Ishikawa (cell line): Measurements from ENCODE around the gene KDM2B.

Experiments
- CEBPB ChIP-seq: IDR thresholded peaks from 2 replicates; pipeline ENCODE4 v1.6.1; 2012
- CREB1 ChIP-seq: IDR thresholded peaks from 2 replicates; pipeline ENCODE4 v1.6.1; 2012; ENCODE audit warnings: low read depth
- EGR1 ChIP-seq: IDR thresholded peaks from 2 replicates; pipeline ENCODE4 v1.6.1; 2012
- EP300 ChIP-seq: IDR thresholded peaks from 2 replicates; pipeline ENCODE4 v1.6.1; 2012; ENCODE audit warnings: borderline replicate concordance
- FOXM1 ChIP-seq: IDR thresholded peaks from 2 replicates; pipeline ENCODE4 v1.6.1; 2012; ENCODE audit warnings: low read depth, borderline replicate concordance
- MAX ChIP-seq: IDR thresholded peaks from 2 replicates; pipeline ENCODE4 v1.6.1; 2012
- NFIC ChIP-seq: IDR thresholded peaks from 2 replicates; pipeline ENCODE4 v1.6.1; 2012
- RAD21 ChIP-seq: IDR thresholded peaks from 2 replicates; pipeline ENCODE4 v1.6.1; 2012; ENCODE audit warnings: low read depth
- REST ChIP-seq: IDR thresholded peaks from 2 replicates; pipeline ENCODE4 v1.6.1; 2012; ENCODE audit warnings: low read depth, mild to moderate bottlenecking
- TAF1 ChIP-seq: IDR thresholded peaks from 2 replicates; pipeline ENCODE4 v1.6.1; 2012; ENCODE audit warnings: low read depth, mild to moderate bottlenecking
- TCF12 ChIP-seq: IDR thresholded peaks from 2 replicates; pipeline ENCODE4 v1.6.1; 2012; ENCODE audit warnings: low read depth
- TEAD4 ChIP-seq: IDR thresholded peaks from 2 replicates; pipeline ENCODE4 v1.6.1; 2012
- USF1 ChIP-seq: IDR thresholded peaks from 2 replicates; pipeline ENCODE4 v1.6.1; 2012
- YY1 ChIP-seq: IDR thresholded peaks from 2 replicates; pipeline ENCODE4 v1.6.1; 2012; ENCODE audit warnings: low read depth
- ZBTB7A ChIP-seq: IDR thresholded peaks from 2 replicates; pipeline ENCODE4 v1.6.1; 2012; ENCODE audit warnings: low read depth

KDM2B gene

GRCh38 chr12:121580959-121581685 lies at the start of gene KDM2B:
Gene KDM2B (minus strand): TSS chr12:121581023. CDS start chr12:121580911, 112 bp downstream.
- no peak for TF ChIP-seq TCF12

- TF ChIP-seq YY1: no peak
- no peak for TF ChIP-seq TEAD4
- no peak for TF ChIP-seq MAX
- TF ChIP-seq EP300: no peak
- no peak for TF ChIP-seq USF1
- TF ChIP-seq ZBTB7A: no peak
- no peak for TF ChIP-seq CREB1
- no peak for TF ChIP-seq NFIC
- TF ChIP-seq REST: no peak
- TF ChIP-seq EGR1: no peak
These were observed 47.7 kb upstream of the KDM2B start for GRCh38 chr12:121628536-121628935.

GRCh38 chr12:121628037-121628436 lies 47.2 kb upstream of the KDM2B start:
- TF ChIP-seq EP300: no peak
- TF ChIP-seq FOXM1: no peak
- TF ChIP-seq USF1: no peak
- TF ChIP-seq TEAD4: no peak
- TF ChIP-seq NFIC: no peak
- no peak for TF ChIP-seq TAF1
- no peak for TF ChIP-seq MAX
- no peak for TF ChIP-seq RAD21
- no peak for TF ChIP-seq EGR1
- TF ChIP-seq TCF12: no peak
- no peak for TF ChIP-seq ZBTB7A

- TF ChIP-seq TCF12 (no peak), FOXM1 (no peak), EP300 (no peak), YY1 (0 out of 2 replicates have a peak, but pooled peaks have one; percentile 9), USF1 (no peak), EGR1 (no peak)
These were observed 46.2 kb upstream of the KDM2B start for GRCh38 chr12:121626853-121627640.

- TF ChIP-seq TAF1 (no peak; the same call in 1 of the 2 replicates), USF1 (peak; percentile 96), TCF12 (peak; percentile 41; the same call in 1 of the 2 replicates), MAX (peak; percentile 52; the same call in 1 of the 2 replicates), EGR1 (peak; percentile 88)
These were observed 45.4 kb upstream of the KDM2B start, which contains the start of gene ORAI1 for GRCh38 chr12:121626087-121626852. Gene ORAI1 (plus strand): TSS chr12:121626530.

- TF ChIP-seq CEBPB: no peak
- TF ChIP-seq RAD21: no peak
- TF ChIP-seq REST: no peak
- TF ChIP-seq TAF1: no peak
- TF ChIP-seq EP300: no peak
- TF ChIP-seq TEAD4: no peak
- no peak for TF ChIP-seq MAX
- no peak for TF ChIP-seq USF1
- no peak for TF ChIP-seq NFIC
- no peak for TF ChIP-seq YY1
- no peak for TF ChIP-seq ZBTB7A
- no peak for TF ChIP-seq FOXM1
- no peak for TF ChIP-seq TCF12
- no peak for TF ChIP-seq CREB1
- TF ChIP-seq EGR1: no peak
These were observed 39.6 kb upstream of the KDM2B start for GRCh38 chr12:121620333-121620891.
